Gastrocnemius medialis (tissue), 4 donors: Measurements from ENCODE around the gene MAGEA10. TPM values are rescaled to one million over a fixed set of nuclear protein-coding genes. Genes with fewer than 3 reads are reported as not detected.

Experiments
- ATAC-seq, 2 donors: fragments of 150-250 bp; one replicate each; pipeline ENCODE4 v1.9.1; 2016
- DNase-seq, 2 donors: peaks; one replicate each; pipeline ENCODE4 v3.0.0-alpha.2; 2019
- H3K27ac ChIP-seq, 4 donors: fragments of 200-600 bp; sonication (generic); 1 replicate in 1 of 4; 2 replicates in 3 of 4; pipeline ENCODE4 v1.5.1; 2016 to 2018; ENCODE audit warnings: mild to moderate bottlenecking in 2 of 4, moderate library complexity in 1 of 4
- H3K27me3 ChIP-seq, 3 donors: fragments of 200-600 bp; sonication (generic) in 2 of 3; 1 replicate in 1 of 3; 2 replicates in 2 of 3; pipeline versions ENCODE4 v1.5.1 to v1.6.0; 2016 to 2019; ENCODE audit warnings: mild to moderate bottlenecking in 1 of 3, moderate library complexity in 1 of 3
- H3K36me3 ChIP-seq, 2 donors: fragments of 200-600 bp; sonication (generic) in 1 of 2; one replicate each; pipeline ENCODE4 v1.5.1; 2017 to 2018
- H3K4me1 ChIP-seq, 2 donors: fragments of 200-600 bp; sonication (generic) in 1 of 2; one replicate each; pipeline ENCODE4 v1.5.1; 2016 to 2017; ENCODE audit warnings: mild to moderate bottlenecking in 2 of 2
- H3K4me3 ChIP-seq, 4 donors: fragments of 200-600 bp; sonication (generic) in 3 of 4; 1 replicate in 1 of 4; 2 replicates in 3 of 4; pipeline ENCODE4 v1.5.1; 2016 to 2019; ENCODE audit warnings: mild to moderate bottlenecking in 2 of 4
- H3K9me3 ChIP-seq, 3 donors: fragments of 200-600 bp; sonication (generic) in 2 of 3; 1 replicate in 1 of 3; 2 replicates in 2 of 3; pipeline ENCODE4 v1.5.1; 2016 to 2019
- POLR2A ChIP-seq, 2 donors: fragments of 450-650 bp; IDR thresholded peaks; one replicate each; pipeline ENCODE4 v1.6.1; 2017; ENCODE audit warnings: antibody characterized with exemption in 2 of 2, mild to moderate bottlenecking in 2 of 2, moderate library complexity in 2 of 2
- in situ Hi-C, 4 donors: fragments of 200-750 bp; cut with MboI; loops; one replicate each; pipeline versions ENCODE4 v1.15.0 to v1.8.0; 2017; ENCODE audit warnings: low sequenced_read_pairs in 4 of 4
- intact Hi-C: fragments of 100-400 bp; cut with DNase I; formaldehyde crosslinking; loops from one replicate; pipeline ENCODE4 v1.15.1; 2023; ENCODE audit warnings: low total_unique reads
- total RNA-seq, 4 donors: library from RNA; depleted of rRNA; stranded (reverse); fragments of >200 nt; gene quantifications; one replicate each; pipeline versions ENCODE4 v1.1.0 to v1.2.3, GENCODE V29; 2016
- TF ChIP-seq, protein P1 (sequence below), 5 experiments: fragments of 450-650 bp in 3 of 5; fragments of 200-600 bp in 2 of 5; sonication (generic) in 2 of 5; IDR thresholded peaks in 4 of 5; conservative IDR thresholded peaks in 1 of 5; 1 replicate in 4 of 5; 2 replicates in 1 of 5; pipeline ENCODE4 v1.5.1; 2016 to 2019; ENCODE audit warnings: antibody characterized with exemption in 5 of 5, mild to moderate bottlenecking in 3 of 5, moderate library complexity in 3 of 5

The MAGEA10 gene
- total RNA-seq, 4 donors from 2014 or later: not detected

DNA sequence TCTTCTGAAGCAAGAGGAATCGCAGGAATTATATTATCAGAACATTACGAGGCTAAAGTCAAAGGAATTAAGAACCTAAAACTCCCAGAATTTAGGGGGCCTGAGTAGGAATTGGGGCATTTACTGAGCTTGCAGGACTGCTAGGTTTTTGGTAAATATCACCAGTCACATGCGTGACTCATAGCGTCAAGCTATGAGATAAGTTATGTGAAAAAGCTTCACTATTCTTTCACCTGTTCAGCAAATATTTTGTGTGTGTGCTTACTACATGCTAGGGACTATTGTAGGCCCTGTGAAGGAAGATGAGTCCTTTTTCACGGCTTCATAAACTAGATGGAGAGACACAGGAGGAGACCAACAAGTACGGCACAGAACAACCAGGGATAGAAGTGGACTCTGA is 52.2 kb downstream of the MAGEA10 start:
- no peaks in the 10 kb centered on the region for H3K36me3 ChIP-seq
- TF ChIP-seq, protein P1, sequence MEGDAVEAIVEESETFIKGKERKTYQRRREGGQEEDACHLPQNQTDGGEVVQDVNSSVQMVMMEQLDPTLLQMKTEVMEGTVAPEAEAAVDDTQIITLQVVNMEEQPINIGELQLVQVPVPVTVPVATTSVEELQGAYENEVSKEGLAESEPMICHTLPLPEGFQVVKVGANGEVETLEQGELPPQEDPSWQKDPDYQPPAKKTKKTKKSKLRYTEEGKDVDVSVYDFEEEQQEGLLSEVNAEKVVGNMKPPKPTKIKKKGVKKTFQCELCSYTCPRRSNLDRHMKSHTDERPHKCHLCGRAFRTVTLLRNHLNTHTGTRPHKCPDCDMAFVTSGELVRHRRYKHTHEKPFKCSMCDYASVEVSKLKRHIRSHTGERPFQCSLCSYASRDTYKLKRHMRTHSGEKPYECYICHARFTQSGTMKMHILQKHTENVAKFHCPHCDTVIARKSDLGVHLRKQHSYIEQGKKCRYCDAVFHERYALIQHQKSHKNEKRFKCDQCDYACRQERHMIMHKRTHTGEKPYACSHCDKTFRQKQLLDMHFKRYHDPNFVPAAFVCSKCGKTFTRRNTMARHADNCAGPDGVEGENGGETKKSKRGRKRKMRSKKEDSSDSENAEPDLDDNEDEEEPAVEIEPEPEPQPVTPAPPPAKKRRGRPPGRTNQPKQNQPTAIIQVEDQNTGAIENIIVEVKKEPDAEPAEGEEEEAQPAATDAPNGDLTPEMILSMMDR (IDR thresholded peaks at IDR 0.05 in 4 of 5, conservative IDR thresholded peaks at IDR 0.05 in 1 of 5): no peak
- no peak for TF ChIP-seq POLR2A (IDR thresholded peaks at IDR 0.05)
- in situ Hi-C loops: no loop called here
- H3K4me1 ChIP-seq: no peaks in the 10 kb centered on the region
- intact Hi-C loops: no loop called here
- no peaks in the 10 kb centered on the region for H3K9me3 ChIP-seq
- H3K4me3 ChIP-seq: no peak overlapping the region
- H3K27ac ChIP-seq: no peak overlapping the region
- DNase-seq: no peak
- no peak for ATAC-seq
- H3K27me3 ChIP-seq: no peaks in the 10 kb centered on the region

Other genes starting within 250 kb of the MAGEA10 start
- not detected for gene MAGEA4, start 225.7 kb downstream of the MAGEA10 start, total RNA-seq
- gene GABRE, start 163.9 kb downstream of the MAGEA10 start, total RNA-seq: 1 to 10 TPM in 3 of 4 donors, under 1 TPM in 1; 0.26 to 4.8 (median 2.3) TPM